HL-60/S4 treated with retinoic acid at 250 ng/mL for 4 days and 3 days (cell line): ENCODE measurements around the gene C1QTNF3.

ENCODE experiments used
- in situ Hi-C: fragments of 300-500 bp; cut with MboI; formaldehyde crosslinking; loops from 2 replicates; pipeline ENCODE4 v1.7.0; 2022; ENCODE audit warnings: low sequenced_read_pairs

Gene C1QTNF3

DNA sequence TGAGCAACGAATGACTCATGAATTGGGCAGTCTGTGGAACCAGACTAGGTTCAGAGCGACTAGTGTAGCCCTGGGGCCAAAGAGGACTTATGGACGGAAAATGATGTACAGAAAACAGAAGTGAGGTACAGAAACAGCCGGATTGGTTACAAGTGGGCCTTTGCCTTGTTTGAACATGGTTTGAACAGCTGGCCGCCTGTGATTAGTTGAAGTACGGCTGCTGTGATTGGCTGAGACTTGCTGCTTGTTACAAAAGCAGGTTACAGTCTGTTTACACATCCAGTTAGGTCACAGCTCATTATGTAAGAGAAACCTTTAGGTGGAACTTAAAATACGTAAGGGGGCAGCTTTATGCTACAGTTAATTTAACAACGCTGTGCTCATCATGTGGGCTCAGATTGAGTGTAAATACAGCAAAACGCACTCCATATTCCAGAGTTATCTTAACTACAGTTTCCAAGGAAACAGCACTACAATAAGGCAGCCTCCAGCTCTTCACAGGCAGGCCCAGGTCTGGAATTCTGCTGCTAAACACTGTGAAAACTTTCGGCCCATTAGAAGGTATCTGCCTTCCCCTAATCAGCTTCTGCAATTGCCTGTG, 41.7 kb downstream of the C1QTNF3 start:
- in situ Hi-C loops = no loop called here

DNA sequence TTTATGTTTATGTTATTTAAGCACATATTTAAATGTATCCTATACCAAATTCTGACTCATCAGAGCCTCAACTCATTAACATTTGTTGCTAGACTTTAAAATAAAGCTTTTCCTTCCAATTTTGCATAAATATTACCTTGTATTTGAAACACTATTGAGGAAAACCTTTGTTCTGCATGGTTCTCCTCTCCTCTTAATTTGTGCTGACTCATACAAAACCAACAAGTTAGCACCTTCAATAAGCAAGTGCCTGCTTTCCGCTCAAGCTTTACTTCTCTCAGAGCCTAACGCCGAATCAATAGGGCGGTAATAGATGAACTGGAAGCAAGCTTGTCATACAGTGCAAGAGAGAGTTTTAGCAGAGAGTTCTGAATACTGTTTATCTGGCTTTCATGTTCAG, 43.0 kb downstream of the C1QTNF3 start:
- in situ Hi-C loops = loop anchor here (25.0 kb wide), 1 partner anchor 462 kb away; no protein-coding TSS in a partner anchor

DNA sequence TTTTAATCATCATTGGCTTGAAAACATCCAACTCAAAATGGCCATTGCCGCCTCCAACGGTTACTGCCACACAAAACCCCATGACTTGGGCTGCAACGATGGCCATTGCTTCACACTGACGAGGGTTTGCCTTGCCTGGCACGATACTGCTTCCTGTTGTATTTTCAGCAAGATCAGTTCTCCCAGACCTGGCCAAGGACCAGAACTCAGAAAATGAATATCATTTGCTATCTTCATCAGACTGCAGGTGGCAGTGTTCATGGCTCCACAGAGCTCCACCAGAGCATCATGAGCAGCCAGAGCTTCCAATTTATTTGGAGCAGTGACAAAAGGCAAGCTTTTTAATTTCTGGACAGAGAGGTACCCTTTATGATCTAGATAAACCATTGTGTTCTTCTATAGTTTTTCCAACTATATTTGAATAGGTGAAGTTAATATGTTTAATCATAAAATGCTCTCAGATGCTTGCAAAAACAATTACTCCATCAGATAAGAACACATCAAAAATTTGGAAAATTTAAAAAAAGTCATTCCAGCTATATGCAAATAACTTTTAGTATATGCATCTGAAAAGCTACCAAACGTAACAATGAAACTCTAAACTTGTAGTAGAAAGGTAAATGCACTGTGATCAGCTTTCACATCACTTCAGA, 45.6 kb downstream of the C1QTNF3 start:
- in situ Hi-C loops = loop anchor here (25.0 kb wide), 1 partner anchor 465 kb away; no protein-coding TSS in a partner anchor

DNA sequence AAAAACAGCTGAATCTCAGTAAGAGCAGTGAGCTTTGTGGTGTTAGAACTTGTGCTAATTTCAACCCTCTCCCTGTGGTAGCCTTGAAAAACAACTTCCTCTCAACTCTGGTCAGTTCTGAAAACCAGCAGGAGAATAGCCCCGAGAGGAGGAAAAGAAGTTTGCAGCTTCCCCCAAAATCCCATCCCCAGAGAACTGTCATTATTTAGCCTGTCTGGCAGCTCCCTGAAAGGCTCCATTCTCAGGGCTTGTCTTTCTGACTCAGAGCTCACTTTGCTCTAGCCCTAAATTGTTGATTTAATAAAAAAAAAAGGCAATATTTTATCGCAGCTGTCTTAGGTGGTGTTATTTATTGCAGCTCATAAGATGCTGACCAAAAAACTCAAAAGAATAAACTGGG, 47.1 kb downstream of the C1QTNF3 start:
- in situ Hi-C loops = loop anchor here (25.0 kb wide), 1 partner anchor 466 kb away; no protein-coding TSS in a partner anchor

DNA sequence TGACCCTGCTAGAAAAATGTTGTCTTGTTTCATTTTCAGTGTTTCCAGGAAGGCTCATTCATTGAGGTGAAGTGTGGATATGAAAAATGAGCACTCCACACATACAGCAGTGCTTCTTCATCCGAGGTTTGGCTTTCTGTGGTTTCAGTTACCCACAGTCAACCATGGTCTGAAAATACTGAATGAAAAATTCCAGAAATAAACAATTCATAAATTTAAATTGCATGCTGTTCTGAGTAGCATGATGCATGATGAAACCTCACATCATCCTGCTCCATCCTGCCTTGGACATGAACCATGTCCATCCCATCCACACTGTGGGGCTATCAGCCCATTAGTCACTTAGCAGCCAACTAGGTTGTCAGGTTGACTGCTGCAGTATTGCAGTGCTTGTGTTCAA, 48.2 kb downstream of the C1QTNF3 start:
- in situ Hi-C loops = loop anchor here (25.0 kb wide), 1 partner anchor 467 kb away; no protein-coding TSS in a partner anchor

DNA sequence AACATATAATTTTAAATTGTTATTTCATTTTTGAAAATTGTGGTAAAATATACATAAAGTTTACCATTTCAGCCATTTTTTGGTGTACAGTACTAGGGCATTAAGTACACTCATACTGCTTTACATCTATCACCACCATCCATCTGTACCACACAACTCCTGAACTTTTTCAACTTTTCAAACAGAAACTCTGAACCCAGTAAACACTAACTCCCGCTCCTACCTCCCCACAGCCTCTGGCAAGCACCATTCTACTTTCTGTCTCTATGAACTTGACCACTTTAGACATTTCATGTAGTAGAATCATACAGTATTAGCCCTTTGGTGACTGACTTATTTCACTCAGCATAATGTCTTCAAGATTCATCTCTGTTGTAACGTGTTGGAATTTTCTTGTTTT, 50.1 kb downstream of the C1QTNF3 start:
- in situ Hi-C loops = loop anchor here (25.0 kb wide), 1 partner anchor 469 kb away; no protein-coding TSS in a partner anchor

DNA sequence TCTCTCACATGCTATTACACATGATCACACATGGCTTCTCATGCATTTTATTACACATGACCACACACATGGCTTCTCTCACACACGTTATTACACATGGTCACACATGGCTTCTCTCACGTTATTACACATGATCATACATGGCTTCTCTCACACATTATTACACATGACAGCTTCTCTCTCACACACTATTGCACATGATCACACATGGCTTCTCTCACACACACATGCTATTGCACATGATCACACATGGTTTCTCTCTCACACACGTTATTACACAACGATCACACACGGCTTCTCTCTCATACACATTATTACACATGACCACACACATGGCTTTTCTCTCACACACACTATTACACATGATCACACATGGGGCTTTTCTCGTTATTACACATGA, 57.6 kb downstream of the C1QTNF3 start:
- in situ Hi-C loops = loop anchor here (25.0 kb wide), 1 partner anchor 477 kb away; no protein-coding TSS in a partner anchor

DNA sequence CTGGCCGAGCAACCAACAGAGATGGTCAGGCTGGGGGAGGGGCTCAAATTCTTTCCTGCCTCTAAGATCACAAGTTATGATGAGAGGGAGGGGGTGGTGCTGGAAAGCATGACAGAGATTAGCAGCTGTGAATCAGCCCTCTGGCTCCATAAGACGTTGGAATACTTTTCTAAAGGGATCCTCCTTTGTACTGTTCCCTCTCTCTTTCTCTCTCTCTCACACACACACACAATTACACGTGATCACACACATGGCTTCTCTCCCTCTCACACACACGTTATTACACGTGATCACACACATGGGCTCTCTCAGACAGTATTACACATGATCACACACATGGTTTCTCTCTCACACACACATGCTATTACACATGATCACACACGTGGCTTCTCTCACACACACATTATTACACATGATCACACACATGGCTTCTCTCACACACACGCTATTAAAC, 58.3 kb downstream of the C1QTNF3 start, which contains the start of gene SLC45A2:
TSS of gene SLC45A2 (minus strand) at position 23 of the 454 bp plus-strand sequence. CDS start 110 bp downstream, outside the sequence.
- in situ Hi-C loops = loop anchor here (25.0 kb wide), 1 partner anchor 478 kb away; no protein-coding TSS in a partner anchor

DNA sequence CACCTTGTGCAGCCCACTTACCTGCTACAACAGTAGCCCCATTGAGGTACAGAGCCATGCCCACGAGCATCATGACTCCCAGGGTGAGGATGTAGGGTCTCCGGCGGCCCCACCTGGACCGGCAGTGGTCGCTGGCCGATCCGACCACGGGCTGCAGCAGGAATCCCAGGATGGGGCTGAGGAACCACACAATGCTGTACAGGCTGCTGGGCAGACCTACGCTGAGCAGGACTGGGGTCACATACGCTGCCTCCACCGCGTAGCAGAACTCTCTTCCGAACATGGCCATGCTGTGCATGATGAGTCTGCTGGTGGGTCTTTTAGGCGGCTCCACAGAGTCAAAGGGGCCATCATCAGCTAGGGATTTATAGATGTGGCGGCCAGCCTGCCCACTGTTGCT, 58.8 kb downstream of the C1QTNF3 start:
- in situ Hi-C loops = loop anchor here (25.0 kb wide), 1 partner anchor 478 kb away; no protein-coding TSS in a partner anchor

DNA sequence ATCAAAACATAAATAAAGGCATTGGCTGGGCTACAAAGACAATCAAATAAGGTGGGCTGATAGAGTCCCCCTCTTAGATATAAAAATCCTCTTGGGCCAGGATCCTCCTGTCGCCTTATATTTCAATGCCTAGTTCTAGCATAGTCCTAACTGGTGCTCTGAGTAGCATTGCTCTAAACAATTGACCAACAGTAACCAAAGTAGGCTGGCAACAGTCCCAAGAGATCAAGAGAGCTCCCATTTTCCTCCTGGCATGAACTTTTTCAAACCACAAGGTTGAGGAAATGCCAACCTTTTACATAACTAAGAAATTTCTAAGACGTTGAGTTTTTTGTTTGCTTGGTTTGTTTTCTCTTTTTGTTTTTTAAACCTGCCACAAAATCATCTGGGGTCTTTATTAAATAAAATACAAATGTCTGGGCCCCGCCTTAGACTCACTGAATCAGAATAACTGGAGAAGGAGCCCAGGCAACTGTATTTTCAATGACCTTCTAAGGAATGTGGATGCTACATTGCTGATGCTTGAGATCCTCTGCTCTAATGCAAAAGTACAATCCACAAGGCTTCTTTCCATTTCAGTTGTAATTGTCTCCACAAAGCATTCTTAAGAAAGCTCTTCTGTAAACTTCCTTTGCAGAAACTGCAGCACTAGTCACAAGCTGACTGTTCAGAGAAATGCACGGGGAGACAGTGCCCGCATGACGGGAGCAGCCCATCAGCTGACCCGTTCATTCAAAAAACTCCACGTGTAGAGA, 61.4 kb downstream of the C1QTNF3 start:
- in situ Hi-C loops = loop anchor here (25.0 kb wide), 1 partner anchor 481 kb away; no protein-coding TSS in a partner anchor

DNA sequence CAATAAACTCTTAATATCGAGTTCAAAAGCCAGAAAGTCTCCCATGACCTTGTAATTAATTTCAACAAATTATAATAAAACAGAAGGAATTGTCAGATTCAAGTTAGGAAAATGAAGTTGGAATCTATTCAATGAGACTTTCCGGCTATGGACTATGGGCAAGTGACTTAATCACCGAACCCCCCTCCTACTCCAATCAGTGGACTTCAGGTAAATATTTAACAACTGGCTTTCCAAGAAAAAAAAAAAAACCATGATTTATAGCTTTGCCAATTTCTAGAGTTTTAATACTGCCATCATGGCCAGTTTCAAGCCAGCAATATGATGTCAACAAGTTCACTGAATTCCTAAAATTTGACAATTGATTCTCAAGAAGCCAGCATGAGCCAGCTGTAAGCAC, 63.0 kb downstream of the C1QTNF3 start:
- in situ Hi-C loops = loop anchor here (25.0 kb wide), 1 partner anchor 482 kb away; no protein-coding TSS in a partner anchor

DNA sequence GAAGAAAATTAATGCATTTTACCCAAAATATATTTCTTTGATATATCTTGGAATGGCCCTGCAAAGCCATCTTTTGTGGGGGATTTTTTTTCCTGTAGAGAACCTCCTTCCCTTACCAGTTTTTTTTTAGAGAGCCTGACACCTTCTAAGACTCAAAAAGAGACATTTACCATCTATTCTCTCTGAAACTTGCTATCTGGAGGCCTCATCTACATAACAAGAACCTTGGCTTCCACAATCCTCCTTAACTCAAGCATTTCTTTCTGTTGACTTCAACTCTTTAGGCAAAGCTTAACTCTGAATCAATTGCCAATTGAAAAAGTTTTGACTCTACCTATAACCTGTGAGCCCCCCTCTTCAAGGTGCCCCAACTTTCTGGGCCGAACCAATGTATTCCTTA, 64.7 kb downstream of the C1QTNF3 start:
- in situ Hi-C loops = loop anchor here (25.0 kb wide), 1 partner anchor 484 kb away; no protein-coding TSS in a partner anchor

DNA sequence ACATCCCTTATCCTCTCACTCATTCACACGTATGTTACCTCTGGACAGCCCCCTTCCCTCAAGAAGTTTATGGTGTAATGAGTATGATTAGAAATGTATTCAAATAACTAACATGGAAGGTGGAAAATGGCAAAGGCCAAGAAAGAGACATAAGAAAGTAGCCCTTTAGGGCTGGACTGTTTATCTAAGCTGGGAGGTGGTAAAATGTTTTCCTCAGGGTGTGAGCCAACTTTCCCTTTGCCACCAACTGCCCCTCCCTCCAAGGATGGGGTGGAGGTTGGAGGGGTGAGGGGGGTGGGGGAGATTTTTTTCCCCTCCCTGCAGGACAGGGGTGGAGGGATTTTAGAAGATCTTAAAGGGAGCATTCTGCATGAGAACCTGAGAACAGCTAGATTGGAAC, 66.7 kb downstream of the C1QTNF3 start:
- in situ Hi-C loops = loop anchor here (25.0 kb wide), 1 partner anchor 486 kb away; no protein-coding TSS in a partner anchor

DNA sequence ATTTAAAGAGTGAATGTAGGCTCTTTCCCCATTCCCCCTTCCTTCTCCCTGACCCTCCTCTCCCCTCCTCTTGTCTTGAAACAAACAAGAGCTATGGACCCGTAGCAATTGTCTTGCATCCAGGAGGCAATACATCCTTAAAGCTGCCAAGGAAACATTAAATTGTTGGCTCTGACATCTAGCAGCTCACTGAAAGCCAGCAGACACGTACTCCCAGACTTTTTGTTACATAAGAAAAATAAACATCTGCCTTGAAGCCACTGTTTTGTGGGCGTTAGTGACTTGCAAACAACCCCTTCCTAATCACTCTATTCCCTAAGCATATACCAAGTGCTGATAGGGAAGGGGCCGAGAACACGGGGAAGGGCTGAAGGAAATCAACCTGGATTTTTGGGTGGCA, 67.2 kb downstream of the C1QTNF3 start:
- in situ Hi-C loops = loop anchor here (25.0 kb wide), 1 partner anchor 486 kb away; no protein-coding TSS in a partner anchor

DNA sequence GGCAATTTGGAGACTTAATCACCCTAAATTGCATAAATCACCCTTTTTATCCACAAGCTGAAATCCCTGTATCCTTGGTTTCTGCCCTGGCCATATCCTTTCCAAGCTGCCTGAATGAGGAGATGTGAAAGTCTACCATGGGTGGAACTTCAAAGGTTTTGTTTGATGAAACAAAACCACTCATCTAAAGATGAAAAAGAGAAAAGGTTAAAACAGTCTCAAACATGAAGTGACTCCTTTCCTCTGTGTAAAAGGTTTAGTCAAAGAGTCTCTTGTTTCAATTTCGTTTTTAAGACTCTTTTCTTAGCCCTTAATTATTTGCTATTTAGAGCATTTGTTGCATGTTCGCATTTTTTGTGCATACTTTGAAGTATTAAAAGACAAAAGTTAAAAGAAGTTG, 69.7 kb downstream of the C1QTNF3 start:
- in situ Hi-C loops = no loop called here

DNA sequence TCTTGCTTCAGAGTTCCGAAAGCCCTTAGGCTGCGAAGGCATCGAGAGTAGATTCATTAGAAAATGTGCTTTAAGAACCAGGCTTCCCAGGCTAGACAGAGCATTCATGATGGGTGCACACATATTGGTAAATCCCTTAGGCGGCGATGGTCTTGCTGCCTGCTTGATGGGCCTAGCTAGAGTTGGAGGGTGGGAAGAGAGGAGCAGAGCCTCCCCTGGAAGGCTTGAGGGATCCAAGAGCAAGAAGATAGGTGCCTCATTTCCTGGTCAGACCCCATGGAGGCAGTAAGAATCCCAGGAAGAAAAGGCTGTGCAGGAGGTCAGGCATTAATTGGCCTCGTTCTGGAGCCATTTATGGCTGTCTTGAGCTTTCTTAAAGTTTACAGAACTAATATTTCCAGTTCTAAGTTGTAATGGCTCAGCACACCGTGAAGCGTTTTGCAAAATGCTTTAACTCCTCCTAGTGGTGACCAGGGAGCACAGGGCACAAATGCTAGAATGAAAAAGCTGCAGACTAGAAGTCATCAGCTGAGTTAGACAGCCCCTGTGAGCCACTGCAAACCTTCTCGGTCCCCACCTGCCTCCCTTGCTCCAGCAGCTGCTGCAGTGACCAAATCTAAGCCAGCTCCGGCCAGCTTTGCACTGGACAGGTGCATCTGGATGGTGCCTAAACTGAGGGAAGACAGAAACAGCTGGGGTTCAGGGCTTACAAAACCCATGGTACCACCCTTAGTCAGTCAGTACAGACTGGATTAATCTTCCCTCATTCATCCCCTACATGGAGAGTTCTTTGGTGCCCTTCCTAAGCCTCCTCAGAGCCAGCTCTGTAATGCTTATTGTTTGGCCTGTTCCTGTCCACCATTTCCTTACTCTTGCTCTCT, 73.2 kb downstream of the C1QTNF3 start:
- in situ Hi-C loops = no loop called here

DNA sequence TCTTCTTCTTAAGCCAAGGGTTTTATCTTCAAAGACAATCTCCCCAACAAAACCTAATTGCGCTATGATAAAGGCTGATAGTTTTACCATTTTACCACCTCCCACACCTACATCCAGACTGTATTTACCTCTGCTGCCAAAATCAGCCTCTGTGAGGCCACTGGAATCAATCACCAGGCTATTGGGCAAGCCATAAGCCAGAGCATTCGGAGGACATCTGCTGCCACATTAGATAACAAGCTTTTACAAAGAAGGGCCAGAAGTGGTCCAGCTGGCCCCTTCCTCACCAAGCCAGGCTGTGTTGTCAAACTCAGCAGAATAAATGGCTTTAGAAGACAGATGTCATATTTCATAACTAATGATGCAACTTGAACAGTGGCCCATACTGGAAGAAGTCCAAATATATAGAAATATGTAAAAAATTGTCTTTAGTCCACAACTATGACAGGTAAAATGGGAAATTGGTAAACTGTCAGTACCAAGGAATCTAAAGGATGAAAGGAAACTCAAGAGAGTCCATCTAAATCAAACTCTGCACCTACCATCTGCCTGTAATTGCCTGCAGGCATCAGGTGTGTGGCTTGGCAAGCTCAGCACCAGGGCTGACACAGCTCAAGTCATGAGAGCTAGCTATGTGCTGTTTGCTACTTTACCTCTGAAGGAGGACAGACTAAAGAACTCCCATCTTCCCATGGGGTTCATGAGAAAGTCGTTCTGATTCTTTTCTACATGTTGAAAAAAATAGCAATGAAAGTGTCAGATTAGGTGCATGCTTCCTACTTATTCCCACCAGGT, 74.6 kb downstream of the C1QTNF3 start:
- in situ Hi-C loops = no loop called here
